Measurements from ENCODE around the gene PYGO1. TPM values are rescaled to one million over a fixed set of nuclear protein-coding genes. Genes with fewer than 3 reads are reported as not detected.

The PYGO1 gene
- total RNA-seq, 1 experiment from 2014 or later, result 0.83 TPM

GRCh38 chr15:55589287-55589686, 1.1 kb upstream of the PYGO1 start:
- H2AK5ac ChIP-seq (ENCODE audit: insufficient read length, low read length), result no peak overlapping the region
- H3K27ac ChIP-seq (ENCODE audit: insufficient read length, low read depth, low read length), result no peak overlapping the region
- no peak for TF ChIP-seq CTCF (conservative IDR thresholded peaks at IDR 0.05)
- no peak overlapping the region for H3K4ac ChIP-seq (ENCODE audit: low read depth, low read length)
- no peak overlapping the region for H2BK120ac ChIP-seq (ENCODE audit: low read depth, low read length, poor library complexity, severe bottlenecking)
- H4K91ac ChIP-seq (ENCODE audit: insufficient read length, low read depth, low read length), result no peak overlapping the region
- H3K27me3 ChIP-seq (ENCODE audit: insufficient read depth, low read length), result peaks cover 21% of the 10 kb centered on the region; the same call in 1 of the 2 replicates
- H3K4me1 Mint-ChIP-seq, result peaks cover 2 to 3% of the 10 kb centered on the region in 2 experiments; a peak in 2 of 4 replicates
- no peak overlapping the region for H2AFZ ChIP-seq (ENCODE audit: low read length)
- no peak overlapping the region for H3K23ac ChIP-seq (ENCODE audit: insufficient read length, low read depth, low read length)
- peaks cover 0 to 8% of the 10 kb centered on the region in 2 experiments; a peak in 2 of 5 replicates for H3K9me3 Mint-ChIP-seq
- peaks cover 45% of the 10 kb centered on the region for H3K27me3 Mint-ChIP-seq (ENCODE audit: low read depth)
- H3K14ac ChIP-seq (ENCODE audit: insufficient read depth, low read length), result no peak overlapping the region
- H3K36me3 Mint-ChIP-seq (ENCODE audit: insufficient read depth in 1 of 3, low read depth in 3 of 3), result peaks cover 0 to 8% (median 2%) of the 10 kb centered on the region in 3 experiments; a peak in 2 of 7 replicates
- H3K4me3 Mint-ChIP-seq, result peak overlapping the region; percentile 58 to 79
- no peak overlapping the region for H2BK20ac ChIP-seq (ENCODE audit: low read depth, low read length, poor library complexity, severe bottlenecking)
- no peak overlapping the region for H3K9ac ChIP-seq (ENCODE audit: extremely low read depth, insufficient read length, low read length)
- no peaks in the 10 kb centered on the region for H3K4me1 ChIP-seq (ENCODE audit: insufficient read depth, low read length)
- H2BK15ac ChIP-seq (ENCODE audit: low read depth, low read length), result no peak overlapping the region
- no peak overlapping the region for H2BK12ac ChIP-seq (ENCODE audit: insufficient read length, low read depth, low read length)
- H4K20me1 ChIP-seq (ENCODE audit: control insufficient read depth, insufficient read depth, insufficient read length), result no peaks in the 10 kb centered on the region
- no CpG with 5 or more reads among the region's 10 CpGs for WGBS (ENCODE audit: extremely low coverage, insufficient read length, low lambda C conversion rate)
- peak overlapping the region; percentile 63 for H3K4me2 ChIP-seq (ENCODE audit: insufficient read depth, insufficient read length, low read length)
- no peak overlapping the region for H3K18ac ChIP-seq (ENCODE audit: insufficient read length, low read depth, low read length)
- no peak overlapping the region for H4K5ac ChIP-seq (ENCODE audit: insufficient read length, low read depth, low read length)
- H3K27ac Mint-ChIP-seq, result no peak overlapping the region; a peak in 1 of 7 replicates
- DNase-seq, result no peak
- no peaks in the 10 kb centered on the region for H3K79me1 ChIP-seq (ENCODE audit: insufficient read depth, low read depth, low read length, poor library complexity, severe bottlenecking)
- H4K8ac ChIP-seq (replicated peaks; ENCODE audit: insufficient read length, low read depth, low read length), result no peak overlapping the region
- H3K9me3 ChIP-seq (ENCODE audit: control insufficient read depth, low read depth, low read length), result no peaks in the 10 kb centered on the region
- H2BK5ac ChIP-seq (ENCODE audit: insufficient read length, low read length), result no peak overlapping the region
- H3K23me2 ChIP-seq (ENCODE audit: insufficient read length, low read depth, low read length, poor library complexity, severe bottlenecking), result peaks cover 13% of the 10 kb centered on the region
- H3K79me2 ChIP-seq (ENCODE audit: insufficient read depth, low read length), result no peaks in the 10 kb centered on the region
- no peak overlapping the region for H3K56ac ChIP-seq (ENCODE audit: insufficient read length, low read depth, low read length)
- H3T11ph ChIP-seq (ENCODE audit: low read length), result no peak overlapping the region
